HL-60/S4 treated with phorbol 12-myristate 13-acetate at 8.2 ng/mL for 4 days and 3 days (cell line): ENCODE measurements around the gene RNU2-1.
"Not testable (repeated sequence)": the region's sequence is repeated elsewhere in the genome, so short reads cannot be mapped to it uniquely, and the experiment has no call there.

Experiments
- in situ Hi-C: fragments of 300-500 bp; cut with MboI; formaldehyde crosslinking; loops from 2 replicates; pipeline ENCODE4 v1.15.0; 2022; ENCODE audit warnings: low sequenced_read_pairs

RNU2-1 gene

GRCh38 chr17:43216762-43217613 lies 16.8 kb downstream of the RNU2-1 start:
- in situ Hi-C loops: no loop called here

DNA sequence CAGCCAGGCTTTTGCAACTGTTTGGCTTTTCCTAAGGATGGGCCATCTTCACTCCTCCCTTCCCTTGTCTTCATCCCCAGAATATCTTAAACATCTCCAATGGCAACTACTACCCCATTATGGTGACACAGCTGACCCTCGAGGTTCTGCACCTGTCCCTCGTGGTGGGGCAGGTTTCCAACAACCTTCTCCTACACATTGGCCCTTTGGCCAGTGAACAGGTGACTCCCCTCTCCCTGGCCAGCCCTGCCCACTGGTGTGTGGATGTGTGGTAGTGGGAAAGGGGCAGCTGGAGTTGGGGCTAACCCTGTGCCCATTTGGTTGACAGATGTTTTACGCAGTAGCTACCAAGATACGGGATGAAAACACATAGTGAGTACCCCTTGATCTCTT lies 17.4 kb downstream of the RNU2-1 start:
- in situ Hi-C loops: no loop called here

DNA sequence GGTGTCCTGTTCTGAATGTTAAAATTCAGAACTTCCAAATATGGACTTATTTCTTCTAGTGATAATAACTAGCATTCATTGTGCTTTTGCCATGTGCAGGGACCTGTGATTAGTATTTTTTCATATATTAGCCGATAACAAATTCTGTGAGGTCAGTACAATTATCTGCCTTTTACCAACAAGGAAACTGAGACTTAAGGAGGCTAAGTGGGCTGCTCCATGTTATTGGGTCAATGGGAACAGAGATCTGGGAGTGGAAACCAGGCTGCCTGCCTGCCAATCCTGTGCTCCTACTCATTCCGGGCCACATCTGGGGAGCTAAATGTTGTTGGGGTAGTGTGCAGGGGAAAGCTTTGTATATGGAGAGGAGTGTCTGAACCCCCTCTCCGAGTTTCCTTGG lies 18.4 kb downstream of the RNU2-1 start:
- in situ Hi-C loops: no loop called here

- in situ Hi-C loops: no loop called here
Observed at GRCh38 chr17:43213545-43213944, 20.2 kb downstream of the RNU2-1 start.

- in situ Hi-C loops: no loop called here
Observed at GRCh38 chr17:43212641-43213490, 20.9 kb downstream of the RNU2-1 start.

DNA sequence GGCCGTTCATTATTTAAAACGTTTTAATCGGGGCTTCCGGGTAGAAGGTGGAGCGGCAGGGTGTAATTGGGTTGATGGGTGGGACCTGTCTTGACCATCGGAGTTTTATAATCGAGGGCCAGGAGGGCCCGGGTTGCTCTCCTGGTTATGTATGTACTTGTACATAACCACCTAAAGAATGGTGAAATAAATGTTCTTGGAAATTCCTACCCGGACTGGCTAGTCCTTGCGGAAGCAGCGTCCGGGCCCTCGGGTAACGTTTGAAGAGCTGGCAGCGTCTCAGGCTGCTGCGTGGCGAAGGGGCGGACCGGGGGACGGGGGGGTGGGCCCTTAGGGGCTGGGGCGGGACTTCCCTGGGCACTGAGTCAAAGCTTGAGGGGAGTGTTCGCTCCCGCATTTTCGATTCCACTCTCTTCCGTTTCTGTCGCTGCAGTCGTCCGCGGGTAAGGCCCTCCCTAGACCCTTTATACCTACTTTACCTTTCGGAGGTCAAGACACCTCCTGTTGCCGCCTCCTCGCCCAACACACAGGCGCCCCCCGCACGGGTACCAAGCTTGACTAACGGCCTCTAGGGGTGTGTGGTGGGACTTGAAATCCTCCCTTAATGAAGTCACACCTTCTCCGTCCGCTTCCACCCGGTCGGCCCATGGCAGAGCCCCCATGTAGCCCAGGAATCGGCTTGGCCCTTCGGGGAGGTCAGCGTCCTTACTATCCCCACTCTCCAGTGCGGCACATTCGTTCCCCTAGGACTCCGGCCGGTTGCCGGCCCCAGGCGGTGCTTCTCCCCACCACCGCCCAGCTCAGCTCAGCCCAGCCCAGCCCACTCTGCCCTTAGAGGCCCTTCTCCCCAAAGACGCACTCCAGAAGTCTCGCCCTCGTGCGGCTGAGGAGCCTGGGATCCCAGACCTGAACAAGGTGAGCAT lies 22.0 kb downstream of the RNU2-1 start, which contains the start of gene TMEM106A:
TSS of gene TMEM106A (plus strand) at position 396 of the 923 bp plus-strand sequence. CDS start 1,167 bp downstream, outside the sequence.
- in situ Hi-C loops: no loop called here

DNA sequence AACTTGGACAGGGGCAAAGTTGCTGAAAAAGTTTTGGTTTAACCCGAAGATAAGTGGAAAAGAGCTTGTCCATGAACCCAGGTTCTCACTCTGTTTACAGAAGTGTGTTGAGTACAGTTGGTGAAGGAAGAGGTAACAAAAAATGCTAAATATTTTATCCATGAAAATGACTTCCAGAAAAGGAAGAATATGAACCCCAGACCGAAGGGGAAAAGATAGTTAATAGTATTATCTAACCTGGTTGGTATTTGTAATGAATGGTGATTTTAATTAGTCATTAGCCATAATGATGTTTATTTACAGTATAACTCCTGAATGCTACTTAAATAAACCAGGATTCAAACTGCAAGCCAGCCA lies 22.7 kb downstream of the RNU2-1 start:
- in situ Hi-C loops: no loop called here

DNA sequence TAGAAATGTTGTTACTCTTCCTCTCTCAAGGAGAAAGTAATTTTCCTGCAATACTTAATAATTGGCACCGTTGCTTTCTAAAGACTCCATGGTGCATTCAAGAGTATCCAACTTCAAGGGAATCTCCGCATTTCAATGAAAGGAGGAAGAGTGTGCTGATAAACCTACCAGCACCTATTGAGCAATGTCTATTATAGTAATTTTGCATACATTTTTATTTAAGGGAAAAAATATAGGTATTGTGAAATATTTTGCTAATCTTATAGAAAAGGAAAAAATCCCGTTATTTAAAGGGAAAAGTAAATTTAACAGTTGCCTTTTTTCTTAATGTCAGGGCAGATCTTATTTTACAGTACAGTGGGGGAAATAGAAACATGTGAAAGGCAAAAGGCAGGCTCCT lies 23.2 kb downstream of the RNU2-1 start:
- in situ Hi-C loops: no loop called here

GRCh38 chr17:43203013-43203412 lies 30.8 kb downstream of the RNU2-1 start:
- in situ Hi-C loops: not testable (repeated sequence)

GRCh38 chr17:43200127-43200526 lies 33.6 kb downstream of the RNU2-1 start:
- in situ Hi-C loops: no loop called here

GRCh38 chr17:43199633-43200032 lies 34.1 kb downstream of the RNU2-1 start:
- in situ Hi-C loops: no loop called here

DNA sequence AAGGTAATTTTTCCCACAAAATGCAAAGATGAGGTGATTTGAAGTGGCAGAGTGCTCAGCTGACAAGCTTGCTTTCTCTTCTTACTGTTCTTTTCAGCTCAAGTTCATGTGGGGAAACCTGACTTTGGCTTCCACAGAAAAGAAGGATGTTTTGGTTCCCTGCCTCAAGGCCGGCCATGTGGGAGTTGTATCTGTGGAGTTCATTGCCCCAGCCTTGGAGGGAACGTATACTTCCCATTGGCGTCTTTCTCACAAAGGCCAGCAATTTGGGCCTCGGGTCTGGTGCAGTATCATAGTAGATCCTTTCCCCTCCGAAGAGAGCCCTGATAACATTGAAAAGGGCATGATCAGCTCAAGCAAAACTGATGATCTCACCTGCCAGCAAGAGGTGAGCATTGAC lies 40.5 kb downstream of the RNU2-1 start:
- in situ Hi-C loops: no loop called here

- in situ Hi-C loops: not testable (repeated sequence)
Observed at GRCh38 chr17:43186656-43187055, 47.1 kb downstream of the RNU2-1 start.

DNA sequence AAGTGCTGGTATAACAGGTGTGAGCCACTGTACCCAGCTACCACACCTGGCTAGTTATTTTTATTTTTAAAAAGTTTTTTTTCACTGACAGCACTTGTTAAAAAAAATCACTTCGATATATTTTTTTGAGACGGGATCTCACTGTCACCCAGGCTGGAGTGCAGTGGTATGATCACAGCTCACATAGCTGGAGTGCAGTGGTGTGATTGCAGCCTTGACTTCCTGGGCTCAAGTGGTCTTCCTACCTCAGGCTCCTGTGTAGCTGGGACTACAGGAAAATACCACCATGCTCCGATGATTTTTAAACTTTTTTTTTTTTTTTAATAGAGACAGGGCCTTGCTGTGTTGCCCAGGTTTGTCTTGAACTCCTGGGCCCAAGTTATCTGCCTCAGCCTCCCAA lies 49.9 kb downstream of the RNU2-1 start:
- in situ Hi-C loops: no loop called here
